HepG2 (cell line): ENCODE data around the gene SHE. TPM values are rescaled to one million over a fixed set of nuclear protein-coding genes. Genes with fewer than 3 reads are reported as not detected.

ENCODE experiments used
- ATAC-seq: fragments of 200-7000 bp; cut with Tn5 transposase; 3 replicates; pipeline ENCODE4 v1.9.1; 2020; ENCODE audit warnings: mild to moderate bottlenecking, moderate library complexity
- BruUV-seq: library from RNA; stranded (reverse); fragments of 400-500 nt; replicated peaks from 2 replicates; lab custom pipeline; 2021; lab: Mats Ljungman, UMichigan
- CTCF ChIA-PET: fragments of 300-600 bp; formaldehyde crosslinking; extraction: SDS; loops from one replicate; lab custom pipeline; 2021; ENCODE audit warnings: low total read pairs, inconsistent platforms, low intra/inter-chr PET ratio; lab: Yijun Ruan, JAX
- POLR2A ChIA-PET: fragments of 350-600 bp; sonication (Branson Sonifier 250); formaldehyde crosslinking; loops from one replicate; lab custom pipeline; 2020; ENCODE audit warnings: antibody characterized with exemption, inconsistent platforms; lab: Yijun Ruan, JAX
- DNase-seq: peaks from one replicate; pipeline ENCODE4 v3.0.0-alpha.2; 2015; ENCODE audit warnings: low spot score
- FAIRE-seq: peaks from 3 replicates; lab custom pipeline; 2011; peaks lifted over from hg19 to GRCh38; lab: Jason Lieb, UNC
- H2AFZ ChIP-seq: one replicate; pipeline ENCODE4 v1.6.1; 2011; ENCODE audit warnings: low read length, inconsistent platforms
- H3K27ac ChIP-seq: fragments of 300-600 bp; 3 replicates; pipeline ENCODE4 v1.8.0; 2011; ENCODE audit warnings: mixed run types, mild to moderate bottlenecking, mixed read lengths, low read length, inconsistent platforms; ENCODE audit not compliant: insufficient read depth; ENCODE audit errors: extremely low read length
- H3K27me3 ChIP-seq, 2 experiments: fragments of 200-600 bp in 1 of 2; 2 replicates in 1 of 2; 3 replicates in 1 of 2; pipeline versions ENCODE4 v1.6.0 to v1.8.0; 2011; ENCODE audit warnings: low read length in 2 of 2, mild to moderate bottlenecking in 2 of 2, moderate library complexity in 2 of 2, inconsistent platforms in 1 of 2; ENCODE audit not compliant: insufficient read depth in 2 of 2, control insufficient read depth in 1 of 2
- H3K36me3 ChIP-seq, 2 experiments: fragments of 200-600 bp in 1 of 2; replicated peaks in 1 of 2; 2 replicates in 1 of 2; 3 replicates in 1 of 2; pipeline versions ENCODE4 v1.5.1 to v1.8.0; 2011; ENCODE audit warnings: low read length in 2 of 2, inconsistent platforms in 1 of 2; ENCODE audit not compliant: insufficient read depth in 2 of 2, control insufficient read depth in 1 of 2
- H3K4me1 ChIP-seq: 2 replicates; pipeline ENCODE4 v1.5.1; 2012; ENCODE audit warnings: low read length, inconsistent platforms; ENCODE audit not compliant: insufficient read depth
- H3K4me2 ChIP-seq: 2 replicates; pipeline ENCODE4 v1.6.0; 2011; ENCODE audit warnings: low read depth, low read length, inconsistent platforms
- H3K4me3 ChIP-seq, 3 experiments: fragments of 200-600 bp in 1 of 3; sonication (generic), shearing (Covaris generic) in 1 of 3; replicated peaks in 1 of 3; 2 replicates each; pipeline ENCODE4 v1.5.1; 2011 to 2016; ENCODE audit warnings: low read length in 3 of 3, inconsistent platforms in 2 of 3, low read depth in 2 of 3, mild to moderate bottlenecking in 2 of 3, control low read depth in 1 of 3, mixed read lengths in 1 of 3; ENCODE audit not compliant: insufficient read depth in 1 of 3
- H3K79me2 ChIP-seq: one replicate; pipeline ENCODE4 v1.6.1; 2011; ENCODE audit warnings: low read length, inconsistent platforms; ENCODE audit not compliant: insufficient read depth
- H3K9ac ChIP-seq: 2 replicates; pipeline ENCODE4 v1.6.0; 2011; ENCODE audit warnings: mild to moderate bottlenecking, low read depth, low read length, inconsistent platforms; ENCODE audit not compliant: insufficient read depth
- H3K9me3 ChIP-seq: 2 replicates; pipeline ENCODE4 v1.5.1; 2012; ENCODE audit warnings: mild to moderate bottlenecking, low read length
- H4K20me1 ChIP-seq: 2 replicates; pipeline ENCODE4 v1.6.0; 2011; ENCODE audit warnings: inconsistent platforms, mild to moderate bottlenecking, low read length, moderate library complexity; ENCODE audit not compliant: insufficient read depth
- ATAD3A ChIP-seq: sonication (generic); formaldehyde crosslinking; IDR thresholded peaks from 2 replicates; pipeline ENCODE4 v1.4.0; 2020; ENCODE audit warnings: missing genetic modification reagents
- ATF7-NPFF ChIP-seq: sonication (generic); formaldehyde crosslinking; IDR thresholded peaks from 2 replicates; pipeline ENCODE4 v1.8.1; 2023; ENCODE audit warnings: mild to moderate bottlenecking, low read depth, missing genetic modification reagents, moderate library complexity
- NR2F6 ChIP-seq, 2 experiments: IDR thresholded peaks; 2 replicates each; pipeline ENCODE4 v1.6.1; 2016; ENCODE audit warnings: antibody characterized with exemption in 1 of 2, mild to moderate bottlenecking in 1 of 2
- PHF20 ChIP-seq: sonication (generic); formaldehyde crosslinking; IDR thresholded peaks from 2 replicates; pipeline ENCODE4 v1.5.0; 2020; ENCODE audit warnings: mild to moderate bottlenecking, missing genetic modification reagents
- PITX1 ChIP-seq: sonication (generic); formaldehyde crosslinking; IDR thresholded peaks from 2 replicates; pipeline ENCODE4 v1.5.1; 2020; ENCODE audit warnings: mild to moderate bottlenecking, missing genetic modification reagents
- RERE ChIP-seq: IDR thresholded peaks from 2 replicates; pipeline ENCODE4 v1.6.1; 2016; ENCODE audit warnings: low read depth, missing genetic modification reagents, missing compliant biosample characterization
- RFXANK ChIP-seq: IDR thresholded peaks from 2 replicates; pipeline ENCODE4 v1.6.1; 2016
- SRSF4 ChIP-seq: fragments of 200-400 bp; formaldehyde crosslinking; IDR thresholded peaks from one replicate; pipeline ENCODE4 v1.6.1; 2018; ENCODE audit warnings: mild to moderate bottlenecking, low read depth, low read length, moderate library complexity; ENCODE audit not compliant: poor library complexity, severe bottlenecking
- TBX3 ChIP-seq: fragments of 450-650 bp; IDR thresholded peaks from 2 replicates; pipeline ENCODE4 v1.6.1; 2017; ENCODE audit warnings: antibody characterized with exemption, mild to moderate bottlenecking, inconsistent platforms, borderline replicate concordance
- ZIK1 ChIP-seq: sonication (generic); formaldehyde crosslinking; IDR thresholded peaks from 2 replicates; pipeline ENCODE4 v1.5.0; 2020; ENCODE audit warnings: mild to moderate bottlenecking, low read depth, missing genetic modification reagents, borderline replicate concordance
- ZNF138 ChIP-seq: sonication (generic); formaldehyde crosslinking; IDR thresholded peaks from 2 replicates; pipeline ENCODE4 v1.5.0; 2020; ENCODE audit warnings: mild to moderate bottlenecking, low read depth, missing genetic modification reagents
- ZNF230 ChIP-seq: sonication (generic); formaldehyde crosslinking; IDR thresholded peaks from 2 replicates; pipeline ENCODE4 v1.4.0; 2020; ENCODE audit warnings: mild to moderate bottlenecking, missing genetic modification reagents
- ZNF251 ChIP-seq: sonication (generic); formaldehyde crosslinking; IDR thresholded peaks from 2 replicates; pipeline ENCODE4 v1.9.0; 2021; ENCODE audit warnings: mild to moderate bottlenecking, missing genetic modification reagents
- ZNF264 ChIP-seq: sonication (generic); formaldehyde crosslinking; IDR thresholded peaks from 2 replicates; pipeline ENCODE4 v1.4.0; 2020; ENCODE audit warnings: missing genetic modification reagents
- ZNF317 ChIP-seq: sonication (generic); formaldehyde crosslinking; IDR thresholded peaks from 2 replicates; pipeline ENCODE4 v1.5.0; 2020; ENCODE audit warnings: mild to moderate bottlenecking, missing genetic modification reagents
- ZNF850 ChIP-seq: sonication (generic); formaldehyde crosslinking; conservative IDR thresholded peaks from 2 replicates; pipeline ENCODE4 v1.9.0; 2021; ENCODE audit warnings: mild to moderate bottlenecking, missing genetic modification reagents
- ZSCAN9 ChIP-seq: IDR thresholded peaks from 2 replicates; pipeline ENCODE4 v1.6.1; 2016; ENCODE audit warnings: borderline replicate concordance
- WGBS: methylation state at CpG from one replicate; pipeline ENCODE4 v1.1.6; 2017; ENCODE audit warnings: low lambda C conversion rate; 5-methylcytosine and 5-hydroxymethylcytosine counted together
- in situ Hi-C: cut with HindIII; loops from 2 replicates; pipeline ENCODE4 v1.10.0; 2017; ENCODE audit warnings: low pct_unique_long_range_greater_than_20kb; ENCODE audit not compliant: extremely low pct_ligation_motif_present
- intact Hi-C: fragments of 100-400 bp; cut with micrococcal nuclease; formaldehyde crosslinking; loops from one replicate; pipeline ENCODE4 v1.10.0; 2022; ENCODE audit not compliant: unreplicated experiment
- polyA plus RNA-seq, 8 experiments: library from polyadenylated mRNA; depleted of rRNA in 3 of 8; stranded (reverse) in 7 of 8; unstranded in 1 of 8; fragments of >200 nt; fragmentation: Illumina TruSeq in 4 of 8; extraction: Trizol in 4 of 8; gene quantifications; 2 replicates each; pipeline versions ENCODE4 v1.2.1 to v1.2.3, GENCODE V29; 2011 to 2016; ENCODE audit warnings: low read depth in 4 of 8, missing spikeins in 1 of 8, mixed read lengths in 1 of 8; ENCODE audit not compliant: insufficient read depth in 1 of 8
- total RNA-seq, 5 experiments: library from RNA; depleted of rRNA; stranded (reverse); fragments of >200 nt; fragmentation: Illumina TruSeq; extraction: Trizol; gene quantifications; 2 replicates each; pipeline ENCODE4 v1.2.3, GENCODE V29; 2016; ENCODE audit warnings: low read depth in 1 of 5
- TF ChIP-seq, protein P1 (sequence below): sonication (generic); formaldehyde crosslinking; IDR thresholded peaks from 2 replicates; pipeline ENCODE4 v1.4.0; 2020; ENCODE audit warnings: missing genetic modification reagents, borderline replicate concordance

Gene SHE
- total and polyA plus RNA-seq, 2 of the 13 experiments (the other 11 are each of a cell fraction or from before 2014, with no cell fraction given) = not detected

GRCh38 chr1:154463512-154463990 lies 38.7 kb downstream of the SHE start:
- CTCF ChIA-PET = no interaction called here
- TF ChIP-seq ZNF251 (no peak), PHF20 (no peak), RFXANK (CRISPR knock-in tag) (no peak), ZNF264 (no peak), ZIK1 (no peak), ZNF230 (CRISPR knock-in tag) (no peak), ZNF317 (CRISPR knock-in tag) (no peak), ATAD3A (no peak), ZNF138 (CRISPR knock-in tag) (no peak), ZNF850 (no peak), TBX3 (no peak), ZSCAN9 (CRISPR knock-in tag) (no peak), NR2F6 (IDR thresholded peaks at IDR 0.05) (no peak), NR2F6 (CRISPR knock-in tag; IDR thresholded peaks at IDR 0.05) (no peak), RERE (CRISPR knock-in tag) (no peak), PITX1 (CRISPR knock-in tag) (no peak), ATF7-NPFF (CRISPR knock-in tag) (no peak), SRSF4 (no peak)
- TF ChIP-seq, protein P1, sequence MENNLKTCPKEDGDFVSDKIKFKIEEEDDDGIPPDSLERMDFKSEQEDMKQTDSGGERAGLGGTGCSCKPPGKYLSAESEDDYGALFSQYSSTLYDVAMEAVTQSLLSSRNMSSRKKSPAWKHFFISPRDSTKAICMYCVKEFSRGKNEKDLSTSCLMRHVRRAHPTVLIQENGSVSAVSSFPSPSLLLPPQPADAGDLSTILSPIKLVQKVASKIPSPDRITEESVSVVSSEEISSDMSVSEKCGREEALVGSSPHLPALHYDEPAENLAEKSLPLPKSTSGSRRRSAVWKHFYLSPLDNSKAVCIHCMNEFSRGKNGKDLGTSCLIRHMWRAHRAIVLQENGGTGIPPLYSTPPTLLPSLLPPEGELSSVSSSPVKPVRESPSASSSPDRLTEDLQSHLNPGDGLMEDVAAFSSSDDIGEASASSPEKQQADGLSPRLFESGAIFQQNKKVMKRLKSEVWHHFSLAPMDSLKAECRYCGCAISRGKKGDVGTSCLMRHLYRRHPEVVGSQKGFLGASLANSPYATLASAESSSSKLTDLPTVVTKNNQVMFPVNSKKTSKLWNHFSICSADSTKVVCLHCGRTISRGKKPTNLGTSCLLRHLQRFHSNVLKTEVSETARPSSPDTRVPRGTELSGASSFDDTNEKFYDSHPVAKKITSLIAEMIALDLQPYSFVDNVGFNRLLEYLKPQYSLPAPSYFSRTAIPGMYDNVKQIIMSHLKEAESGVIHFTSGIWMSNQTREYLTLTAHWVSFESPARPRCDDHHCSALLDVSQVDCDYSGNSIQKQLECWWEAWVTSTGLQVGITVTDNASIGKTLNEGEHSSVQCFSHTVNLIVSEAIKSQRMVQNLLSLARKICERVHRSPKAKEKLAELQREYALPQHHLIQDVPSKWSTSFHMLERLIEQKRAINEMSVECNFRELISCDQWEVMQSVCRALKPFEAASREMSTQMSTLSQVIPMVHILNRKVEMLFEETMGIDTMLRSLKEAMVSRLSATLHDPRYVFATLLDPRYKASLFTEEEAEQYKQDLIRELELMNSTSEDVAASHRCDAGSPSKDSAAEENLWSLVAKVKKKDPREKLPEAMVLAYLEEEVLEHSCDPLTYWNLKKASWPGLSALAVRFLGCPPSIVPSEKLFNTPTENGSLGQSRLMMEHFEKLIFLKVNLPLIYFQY (CRISPR knock-in tag) = no peak
- WGBS = 88% methylated on average over 4 of the region's 4 CpGs
- Histone ChIP-seq H3K27me3 (no peaks in the 10 kb centered on the region), H3K79me2 (no peaks in the 10 kb centered on the region), H2AFZ (no peak overlapping the region), H3K36me3 (no peaks in the 10 kb centered on the region), H4K20me1 (no peaks in the 10 kb centered on the region), H3K4me3 (no peak overlapping the region), H3K9me3 (no peaks in the 10 kb centered on the region), H3K4me2 (no peak overlapping the region), H3K9ac (no peak overlapping the region), H3K27ac (no peak overlapping the region), H3K4me1 (no peaks in the 10 kb centered on the region)
- DNase-seq (no peak), ATAC-seq (no peak), FAIRE-seq (no peak)
- POLR2A ChIA-PET = no interaction called here
- in situ Hi-C loops (no loop called here), intact Hi-C loops (no loop called here)
- no TSS peak for BruUV-seq
